Natural killer cell (primary cell): ENCODE results near the gene CAPN14. TPM values are rescaled to one million over a fixed set of nuclear protein-coding genes. Genes with fewer than 3 reads are reported as not detected.

Experiments used
- ATAC-seq, 3 donors: fragments of 150-1000 bp in 2 of 3; fragments of 200-7000 bp in 1 of 3; cut with Tn5 transposase; 1 replicate in 1 of 3; 2 replicates in 2 of 3; pipeline ENCODE4 v1.10.0; 2021; ENCODE audit warnings: mild to moderate bottlenecking in 2 of 3, moderate library complexity in 2 of 3
- DNase-seq, 2 donors: peaks; one replicate each; pipeline versions ENCODE4 v3.0.0 to v3.0.0-alpha.2; 2013 to 2021; ENCODE audit warnings: mixed read lengths in 1 of 2
- H3K27ac ChIP-seq: one replicate; pipeline ENCODE4 v1.5.1; 2013; ENCODE audit warnings: mild to moderate bottlenecking, low read length
- H3K27me3 ChIP-seq: one replicate; pipeline ENCODE4 v1.6.1; 2013; ENCODE audit warnings: low read length; ENCODE audit not compliant: control insufficient read depth, insufficient read depth
- H3K36me3 ChIP-seq: one replicate; pipeline ENCODE4 v1.6.1; 2013; ENCODE audit warnings: low read length; ENCODE audit not compliant: control insufficient read depth, insufficient read depth
- H3K4me1 ChIP-seq: one replicate; pipeline ENCODE4 v1.6.1; 2013; ENCODE audit warnings: low read length; ENCODE audit not compliant: control insufficient read depth, insufficient read depth
- H3K4me3 ChIP-seq: one replicate; pipeline ENCODE4 v1.5.1; 2013; ENCODE audit warnings: low read length
- H3K9me3 ChIP-seq: one replicate; pipeline ENCODE4 v1.6.1; 2013; ENCODE audit warnings: low read length; ENCODE audit not compliant: control insufficient read depth, insufficient read depth
- H3K27ac Mint-ChIP-seq, 2 donors: one replicate each; pipeline ENCODE4 v1.8.0; 2022; ENCODE audit warnings: mild to moderate bottlenecking in 2 of 2, mixed read lengths in 2 of 2, moderate library complexity in 1 of 2
- H3K27me3 Mint-ChIP-seq, 2 donors: one replicate each; pipeline ENCODE4 v1.8.0; 2022; ENCODE audit warnings: low read depth in 2 of 2, mixed read lengths in 2 of 2
- H3K36me3 Mint-ChIP-seq: one replicate; pipeline ENCODE4 v1.8.0; 2022; ENCODE audit warnings: mixed read lengths
- H3K4me1 Mint-ChIP-seq, 2 donors: one replicate each; pipeline ENCODE4 v1.8.0; 2022; ENCODE audit warnings: mixed read lengths in 2 of 2
- H3K4me3 Mint-ChIP-seq: one replicate; pipeline ENCODE4 v1.8.0; 2022; ENCODE audit warnings: mild to moderate bottlenecking, moderate library complexity, mixed read lengths
- H3K9me3 Mint-ChIP-seq, 2 donors: one replicate each; pipeline ENCODE4 v1.8.0; 2022; ENCODE audit warnings: mixed read lengths in 2 of 2
- WGBS: methylation state at CpG from one replicate; pipeline ENCODE4 v1.1.7; 2013; ENCODE audit warnings: missing lambda C conversion rate; ENCODE audit not compliant: insufficient coverage; 5-methylcytosine and 5-hydroxymethylcytosine counted together
- intact Hi-C: fragments of 100-400 bp; cut with micrococcal nuclease; formaldehyde crosslinking; loops from one replicate; pipeline ENCODE4 v1.14.2; 2022
- total RNA-seq, 4 donors: library from RNA; stranded (reverse); fragments of 120-200 nt in 1 of 4; gene quantifications; one replicate each; pipeline versions ENCODE4 v1.2.3 to v1.2.4, GENCODE V29; 2013 to 2022
- TF ChIP-seq, protein P1 (sequence below): fragments of 200-600 bp; IDR thresholded peaks from one replicate; pipeline ENCODE4 v1.8.0; 2022; ENCODE audit warnings: antibody characterized with exemption

Gene CAPN14
- total RNA-seq, 3 donors from 2014 or later (not counting 1 experiment from before 2014, with no cell fraction given) = 0.33 to 0.43 TPM; not detected in 1

DNA sequence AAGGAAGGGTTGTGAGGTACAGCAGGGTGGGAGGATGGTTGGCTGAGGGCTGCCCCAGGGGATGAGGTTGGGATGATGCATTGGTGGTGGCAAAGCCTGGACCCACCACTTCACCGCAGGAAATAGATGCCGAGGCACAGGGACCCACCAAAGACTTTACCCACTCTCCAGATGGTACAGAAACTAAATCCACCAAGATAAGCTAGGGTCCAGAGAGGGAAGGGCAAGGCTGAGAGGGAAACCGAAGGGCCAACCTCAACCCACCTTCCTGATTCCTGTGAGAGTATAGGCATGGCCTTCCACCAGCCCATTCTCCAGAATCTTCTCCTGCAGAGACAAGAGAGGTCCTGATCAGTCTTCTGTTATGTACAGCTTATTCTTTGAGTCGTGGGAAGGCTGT, 18.1 kb downstream of the CAPN14 start:
- Histone ChIP-seq H3K27ac (no peak overlapping the region), H3K4me1 (no peaks in the 10 kb centered on the region), H3K27me3 (no peaks in the 10 kb centered on the region), H3K36me3 (no peaks in the 10 kb centered on the region), H3K4me3 (no peak overlapping the region), H3K9me3 (no peaks in the 10 kb centered on the region)
- DNase-seq = no peak
- peaks cover 0 to 2% of the 10 kb centered on the region in 2 donors for H3K9me3 Mint-ChIP-seq
- intact Hi-C loops = no loop called here
- no peak overlapping the region for H3K4me3 Mint-ChIP-seq
- H3K4me1 Mint-ChIP-seq = no peaks in the 10 kb centered on the region
- WGBS = 92% methylated on average over 2 of the region's 4 CpGs
- no peak overlapping the region for H3K27ac Mint-ChIP-seq
- H3K36me3 Mint-ChIP-seq = no peaks in the 10 kb centered on the region
- no peak for ATAC-seq
- TF ChIP-seq, protein P1, sequence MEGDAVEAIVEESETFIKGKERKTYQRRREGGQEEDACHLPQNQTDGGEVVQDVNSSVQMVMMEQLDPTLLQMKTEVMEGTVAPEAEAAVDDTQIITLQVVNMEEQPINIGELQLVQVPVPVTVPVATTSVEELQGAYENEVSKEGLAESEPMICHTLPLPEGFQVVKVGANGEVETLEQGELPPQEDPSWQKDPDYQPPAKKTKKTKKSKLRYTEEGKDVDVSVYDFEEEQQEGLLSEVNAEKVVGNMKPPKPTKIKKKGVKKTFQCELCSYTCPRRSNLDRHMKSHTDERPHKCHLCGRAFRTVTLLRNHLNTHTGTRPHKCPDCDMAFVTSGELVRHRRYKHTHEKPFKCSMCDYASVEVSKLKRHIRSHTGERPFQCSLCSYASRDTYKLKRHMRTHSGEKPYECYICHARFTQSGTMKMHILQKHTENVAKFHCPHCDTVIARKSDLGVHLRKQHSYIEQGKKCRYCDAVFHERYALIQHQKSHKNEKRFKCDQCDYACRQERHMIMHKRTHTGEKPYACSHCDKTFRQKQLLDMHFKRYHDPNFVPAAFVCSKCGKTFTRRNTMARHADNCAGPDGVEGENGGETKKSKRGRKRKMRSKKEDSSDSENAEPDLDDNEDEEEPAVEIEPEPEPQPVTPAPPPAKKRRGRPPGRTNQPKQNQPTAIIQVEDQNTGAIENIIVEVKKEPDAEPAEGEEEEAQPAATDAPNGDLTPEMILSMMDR = no peak
- H3K27me3 Mint-ChIP-seq = peaks cover 0 to 3% of the 10 kb centered on the region in 2 donors

DNA sequence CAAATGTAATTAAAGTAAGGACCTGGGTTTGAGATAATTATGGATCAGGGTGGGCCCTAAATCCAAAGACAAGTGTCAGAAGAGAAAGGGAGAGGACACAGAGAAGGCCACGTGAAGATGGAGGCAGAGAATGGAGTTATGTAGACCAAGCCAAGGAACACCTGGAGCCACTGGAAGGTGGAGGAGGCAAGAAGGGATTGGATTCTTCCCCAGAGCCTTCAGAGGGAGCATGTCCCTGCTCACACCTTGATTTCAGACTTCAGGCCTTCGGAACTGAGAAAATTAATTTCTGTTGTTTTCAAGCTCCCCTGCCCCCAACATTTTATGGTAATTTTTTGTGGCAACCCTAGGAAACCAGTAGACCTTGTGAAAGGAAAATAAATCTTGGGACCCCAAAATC, 19.6 kb downstream of the CAPN14 start:
- DNase-seq (no peak), ATAC-seq (no peak)
- no peaks in the 10 kb centered on the region for H3K36me3 ChIP-seq
- Mint-ChIP-seq H3K4me1 (no peaks in the 10 kb centered on the region), H3K36me3 (no peaks in the 10 kb centered on the region), H3K27ac (no peak overlapping the region), H3K4me3 (no peak overlapping the region), H3K9me3 (peaks cover 0 to 2% of the 10 kb centered on the region in 2 donors), H3K27me3 (no peaks in the 10 kb centered on the region)
- H3K27me3 ChIP-seq = no peaks in the 10 kb centered on the region
- no peak overlapping the region for H3K4me3 ChIP-seq
- intact Hi-C loops = no loop called here
- no peaks in the 10 kb centered on the region for H3K4me1 ChIP-seq
- H3K9me3 ChIP-seq = no peaks in the 10 kb centered on the region
- 97% methylated on average over 2 of the region's 2 CpGs for WGBS
- TF ChIP-seq, protein P1 = no peak
- H3K27ac ChIP-seq = no peak overlapping the region

DNA sequence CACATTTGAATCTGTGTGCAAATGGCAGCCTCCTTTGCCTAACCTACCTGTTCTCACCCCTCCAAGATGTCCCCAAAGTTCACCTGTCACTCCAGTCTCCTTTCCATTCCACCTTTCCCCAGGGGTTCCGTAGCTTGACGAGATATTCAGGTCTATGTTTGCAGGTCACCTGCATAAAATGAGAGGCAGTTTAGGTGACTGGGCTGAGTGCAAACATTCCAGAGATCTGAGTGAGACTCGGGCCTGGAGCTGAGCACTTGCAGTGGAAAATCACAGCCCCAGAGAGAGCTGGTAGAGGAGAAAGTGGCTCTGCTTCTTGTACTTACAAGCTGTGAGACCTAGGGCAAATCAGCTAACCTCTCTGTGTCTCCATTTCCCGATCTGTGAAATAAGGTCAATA, 20.1 kb downstream of the CAPN14 start:
- H3K4me3 Mint-ChIP-seq = no peak overlapping the region
- H3K4me3 ChIP-seq = no peak overlapping the region
- no peaks in the 10 kb centered on the region for H3K36me3 Mint-ChIP-seq
- H3K27me3 Mint-ChIP-seq = no peaks in the 10 kb centered on the region
- H3K27ac Mint-ChIP-seq = no peak overlapping the region
- peaks cover 0 to 2% of the 10 kb centered on the region in 2 donors for H3K9me3 Mint-ChIP-seq
- H3K4me1 Mint-ChIP-seq = no peaks in the 10 kb centered on the region
- DNase-seq = no peak
- ATAC-seq = no peak
- TF ChIP-seq, protein P1 = no peak
- H3K36me3 ChIP-seq = no peaks in the 10 kb centered on the region
- intact Hi-C loops = no loop called here
- no peaks in the 10 kb centered on the region for H3K4me1 ChIP-seq
- H3K27me3 ChIP-seq = no peaks in the 10 kb centered on the region
- whole genome bisulfite sequencing = 93% methylated on average over 4 of the region's 4 CpGs
- no peaks in the 10 kb centered on the region for H3K9me3 ChIP-seq
- H3K27ac ChIP-seq = no peak overlapping the region

DNA sequence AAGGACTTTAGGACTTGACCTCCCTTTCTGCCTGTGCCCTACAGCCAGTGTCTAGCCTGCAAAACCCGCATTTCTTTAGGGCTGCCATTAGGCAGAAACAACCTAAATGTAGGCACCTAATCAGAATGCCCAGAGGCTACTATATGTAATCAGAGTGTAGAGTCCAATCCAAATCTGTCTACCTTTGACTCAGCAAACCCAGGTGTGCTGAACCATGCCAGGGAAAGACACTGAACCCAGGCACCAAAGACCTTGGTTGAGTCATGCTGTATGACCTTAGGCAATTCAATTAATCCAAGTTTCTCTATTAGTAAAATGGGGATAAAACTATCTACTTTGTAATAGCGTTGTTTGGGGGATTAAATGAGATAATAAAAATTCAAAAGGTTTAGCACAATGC, 20.7 kb downstream of the CAPN14 start:
- no peaks in the 10 kb centered on the region for H3K9me3 ChIP-seq
- Mint-ChIP-seq H3K4me3 (no peak overlapping the region), H3K27ac (no peak overlapping the region), H3K27me3 (no peaks in the 10 kb centered on the region), H3K36me3 (no peaks in the 10 kb centered on the region), H3K4me1 (no peaks in the 10 kb centered on the region), H3K9me3 (peaks cover 0 to 2% of the 10 kb centered on the region in 2 donors)
- no peak for DNase-seq
- TF ChIP-seq, protein P1 = no peak
- no peaks in the 10 kb centered on the region for H3K36me3 ChIP-seq
- no peak overlapping the region for H3K4me3 ChIP-seq
- 92% methylated on average over 1 of the region's 2 CpGs for WGBS
- H3K4me1 ChIP-seq = no peaks in the 10 kb centered on the region
- H3K27me3 ChIP-seq = no peaks in the 10 kb centered on the region
- intact Hi-C loops = no loop called here
- no peak overlapping the region for H3K27ac ChIP-seq
- ATAC-seq = no peak
